Stimulated activated CD8-positive, alpha-beta memory T cell treated with anti-CD3 and anti-CD28 coated beads, Interleukin-4, amount 100 ng/mL, for 1 hour (primary cell): ENCODE results near the gene IQCH.
"Not testable (repeated sequence)": the region's sequence is repeated elsewhere in the genome, so short reads cannot be mapped to it uniquely, and the experiment has no call there.

Experiments
- DNase-seq, 2 donors: peaks; one replicate each; pipeline ENCODE4 v3.0.0-alpha.2; 2020; ENCODE audit warnings: low read depth in 2 of 2, low spot score in 1 of 2

The IQCH gene

DNA sequence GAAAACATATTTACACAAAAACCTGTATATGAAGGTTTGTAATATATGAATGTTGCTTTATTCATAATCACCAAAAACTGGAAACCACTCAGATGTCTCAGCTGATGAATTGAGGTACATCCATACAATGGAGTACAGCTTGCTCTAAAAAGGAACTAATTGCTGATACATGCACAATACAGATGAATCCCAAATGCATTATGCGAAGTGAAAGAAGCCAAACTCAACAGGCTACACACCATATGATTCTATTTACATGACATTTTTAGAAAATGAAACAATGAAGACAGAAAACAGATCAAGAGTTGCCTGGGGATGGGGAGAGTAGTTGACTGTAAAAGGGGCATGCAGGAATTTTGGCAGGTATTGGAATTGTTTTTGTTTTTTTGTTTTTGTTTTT is 95.5 kb downstream of the IQCH start:
- DNase-seq, result no peak

DNA sequence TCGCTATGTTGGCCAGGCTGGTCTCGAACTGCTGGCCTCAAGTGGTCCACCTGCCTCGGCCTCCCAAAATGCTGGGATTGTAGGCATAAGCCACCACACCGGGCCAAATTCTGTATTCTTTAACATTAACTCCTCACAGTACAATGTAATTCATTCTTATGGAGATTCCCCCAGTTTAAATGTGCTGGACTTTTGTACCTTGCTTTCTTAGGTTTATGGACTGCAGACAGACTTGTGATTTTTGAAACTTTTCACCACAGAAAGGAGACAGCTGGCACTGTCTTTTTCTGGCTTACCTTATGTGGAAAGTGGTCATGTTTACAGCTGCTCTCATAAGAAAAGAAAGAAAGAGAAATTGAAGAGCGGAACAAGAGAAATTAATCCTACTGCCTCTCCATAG is 103.8 kb downstream of the IQCH start:
- DNase-seq, result no peak

DNA sequence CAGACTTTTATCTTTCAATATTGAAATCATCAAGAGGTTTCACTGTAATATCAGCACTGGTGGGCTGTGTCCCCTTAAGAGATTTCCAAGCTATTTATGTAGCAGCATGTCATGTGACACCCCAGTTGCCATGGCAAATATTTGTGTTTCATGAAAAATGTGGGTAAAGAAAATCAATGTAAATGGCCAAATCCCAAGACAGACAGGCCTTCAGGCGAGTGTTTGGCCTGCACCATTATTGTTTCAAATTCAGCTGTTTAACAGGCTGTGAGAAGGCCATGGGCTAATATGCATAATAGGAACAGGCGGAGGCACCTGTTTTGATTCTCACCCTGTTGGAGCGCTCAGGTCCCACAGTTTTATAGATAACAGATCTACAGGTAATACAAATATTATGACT is 104.2 kb downstream of the IQCH start:
- no peak for DNase-seq

DNA sequence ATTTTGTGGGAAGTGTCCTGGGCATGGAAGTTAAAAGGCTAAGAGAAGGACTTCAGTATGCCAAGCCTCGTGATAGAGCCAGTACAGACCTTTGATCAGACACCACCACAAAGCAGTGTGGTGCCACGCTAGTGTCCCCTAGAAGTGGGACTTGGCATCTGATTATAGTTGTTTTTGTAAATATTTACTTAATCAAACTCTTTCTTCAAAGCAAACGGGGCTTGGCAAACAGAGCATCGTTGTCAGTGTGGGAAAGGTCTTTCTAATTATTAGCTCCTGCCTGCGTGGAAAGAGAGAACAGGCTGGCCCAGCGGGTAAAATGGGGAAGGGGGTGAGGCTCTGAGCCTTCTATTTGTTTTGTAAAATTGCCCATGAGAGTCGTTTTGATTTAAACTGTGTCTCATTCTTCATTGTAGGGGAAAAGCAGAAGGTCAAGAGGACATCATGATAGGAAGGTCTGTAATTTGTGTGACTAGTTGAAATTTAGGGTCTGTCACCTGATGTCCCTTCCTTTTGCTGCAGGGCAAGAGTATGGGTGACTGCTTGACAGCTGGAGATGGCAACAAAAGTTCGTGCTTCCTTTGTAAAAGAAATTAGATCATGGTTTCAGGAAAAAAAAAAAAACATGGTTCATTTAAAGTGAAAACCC is 105.0 kb downstream of the IQCH start:
- no peak for DNase-seq

DNA sequence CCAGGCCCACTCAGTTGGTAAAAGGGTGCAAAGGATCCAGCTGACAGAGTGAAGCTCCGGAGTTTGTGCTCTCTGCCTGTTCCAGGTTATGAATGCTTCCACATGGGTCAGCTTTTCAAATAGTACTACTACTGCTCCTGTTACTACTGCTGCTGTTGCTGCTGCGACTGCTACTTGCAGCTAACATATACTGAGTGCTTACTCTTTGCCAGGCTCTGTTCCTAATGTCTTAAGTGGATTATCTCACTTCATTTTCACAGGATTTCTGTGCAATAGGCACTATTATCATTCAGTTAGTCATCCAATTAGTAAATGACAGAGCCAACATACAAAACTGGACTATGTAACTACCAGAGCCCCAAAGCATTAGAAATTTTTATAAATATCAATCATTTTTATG is 106.5 kb downstream of the IQCH start:
- no peak for DNase-seq

DNA sequence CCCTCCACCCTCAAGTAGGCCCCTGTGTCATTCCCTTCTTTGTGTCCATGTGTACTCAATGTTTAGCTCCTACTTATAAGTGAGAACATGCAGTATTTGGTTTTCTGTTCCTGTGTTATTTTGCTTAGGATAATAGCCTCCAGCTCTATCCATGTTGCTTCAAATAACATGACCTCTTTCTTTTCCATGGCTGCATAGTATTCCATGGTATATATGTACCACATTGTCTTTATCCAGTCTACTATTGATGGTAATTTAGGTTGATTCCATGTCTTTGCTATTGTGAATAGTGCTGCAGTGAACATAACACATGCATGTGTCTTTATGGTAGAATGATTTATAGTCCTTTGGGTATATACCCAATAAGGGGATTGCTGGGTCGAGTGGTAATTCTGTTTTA is 109.1 kb downstream of the IQCH start:
- not testable (repeated sequence) for DNase-seq

DNA sequence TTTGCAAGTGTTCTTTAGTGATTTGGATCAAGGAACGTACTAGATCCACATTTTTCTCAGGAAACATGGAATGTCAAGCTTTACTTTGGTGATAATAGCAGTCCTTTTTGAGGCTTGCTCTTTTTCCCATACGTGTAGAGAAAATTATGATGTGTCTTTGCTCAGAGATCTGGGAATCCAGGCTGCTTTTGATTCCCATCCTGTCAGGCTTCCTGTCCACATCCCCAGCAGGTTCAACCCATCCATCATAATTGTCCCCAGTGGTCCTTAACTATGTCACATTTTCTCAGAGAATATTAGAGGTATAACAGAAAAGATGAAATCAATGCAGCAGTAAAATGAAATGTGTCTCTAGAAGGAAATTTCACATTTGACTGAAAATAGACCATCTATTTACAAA is 111.4 kb downstream of the IQCH start:
- DNase-seq, result no peak

DNA sequence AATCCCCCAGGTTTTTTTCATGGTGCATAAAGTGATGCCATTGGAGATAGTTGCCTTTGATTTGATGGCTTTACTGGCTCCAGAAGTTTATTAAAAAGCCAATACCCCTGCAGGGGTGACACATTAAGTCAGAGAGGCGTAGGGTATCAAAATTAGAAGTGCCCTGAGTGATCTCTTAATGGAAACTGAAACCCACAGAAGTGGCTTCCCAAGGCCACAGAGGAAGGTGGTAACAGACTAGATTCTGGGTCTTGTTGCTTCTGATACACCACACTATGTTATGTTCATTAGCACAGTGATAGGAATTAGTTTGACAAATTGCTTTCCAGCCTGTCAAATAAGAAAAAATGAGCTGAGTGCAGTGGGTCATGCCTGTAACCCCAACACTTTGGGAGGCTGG is 112.3 kb downstream of the IQCH start:
- no peak for DNase-seq

DNA sequence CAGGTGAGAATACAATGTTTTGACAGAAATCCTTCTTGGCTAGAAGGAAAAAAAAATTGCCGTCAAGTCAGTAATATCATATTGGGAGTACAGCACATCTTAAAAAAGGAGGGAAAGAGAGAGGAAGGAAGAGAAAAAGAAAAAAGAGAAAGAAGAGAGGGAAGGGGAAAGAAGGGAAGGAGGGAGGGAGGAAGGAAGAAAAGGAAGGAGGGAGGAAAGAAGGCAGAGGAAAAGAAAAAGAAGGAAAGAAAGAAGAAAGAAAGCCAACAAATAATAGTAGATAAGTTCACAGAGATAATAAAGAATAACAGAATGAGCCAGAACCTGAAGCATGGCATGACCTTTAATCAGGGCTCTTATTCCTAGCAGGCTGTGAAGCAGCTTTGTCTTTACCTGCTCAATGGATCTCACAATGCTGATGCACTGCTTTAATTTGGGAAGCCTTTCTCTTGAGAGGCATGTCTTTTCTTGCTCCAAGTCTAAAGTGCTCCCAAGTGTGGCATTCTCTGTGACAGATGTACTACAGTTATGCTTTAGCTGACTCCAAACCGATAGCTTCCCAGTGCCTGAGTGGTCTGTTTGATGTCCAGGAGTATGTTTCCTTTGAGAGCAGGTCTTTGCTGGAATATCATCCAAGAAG is 114.9 kb downstream of the IQCH start:
- no peak for DNase-seq

DNA sequence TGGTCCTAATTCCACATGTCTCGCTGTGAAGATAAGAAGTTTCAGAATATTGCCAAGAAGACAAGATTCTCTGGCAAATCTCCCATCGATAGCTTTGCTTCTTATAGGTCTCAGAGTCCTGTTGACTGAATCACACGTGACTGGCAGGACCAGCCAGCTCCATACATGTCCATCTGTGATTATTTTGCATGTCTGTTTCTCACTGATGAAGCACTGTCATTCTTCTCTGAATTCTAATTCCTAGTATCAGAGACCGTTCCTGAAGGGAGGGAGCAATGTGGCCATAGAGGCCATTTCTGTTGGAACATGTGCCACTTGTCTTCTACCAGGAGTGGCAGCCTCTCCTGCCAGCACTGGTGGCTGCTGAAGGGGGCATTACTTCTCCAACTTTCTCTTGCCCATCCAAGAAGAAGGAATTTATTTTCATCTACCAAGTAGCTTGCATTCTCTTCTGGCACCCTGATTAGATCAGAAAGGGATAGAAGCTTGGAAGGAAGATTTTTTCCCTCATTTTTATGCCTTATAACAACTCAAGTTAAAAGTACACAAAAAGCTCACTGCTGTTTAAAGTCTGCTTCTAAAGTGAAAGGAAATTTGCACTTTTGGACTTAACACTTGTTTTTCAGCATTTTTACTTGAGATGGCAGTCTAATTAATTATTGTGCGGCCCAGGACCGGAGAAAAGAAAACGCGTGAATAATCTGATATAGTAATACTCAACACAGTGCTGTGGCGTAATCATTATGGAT is 115.8 kb downstream of the IQCH start:
- no peak for DNase-seq

DNA sequence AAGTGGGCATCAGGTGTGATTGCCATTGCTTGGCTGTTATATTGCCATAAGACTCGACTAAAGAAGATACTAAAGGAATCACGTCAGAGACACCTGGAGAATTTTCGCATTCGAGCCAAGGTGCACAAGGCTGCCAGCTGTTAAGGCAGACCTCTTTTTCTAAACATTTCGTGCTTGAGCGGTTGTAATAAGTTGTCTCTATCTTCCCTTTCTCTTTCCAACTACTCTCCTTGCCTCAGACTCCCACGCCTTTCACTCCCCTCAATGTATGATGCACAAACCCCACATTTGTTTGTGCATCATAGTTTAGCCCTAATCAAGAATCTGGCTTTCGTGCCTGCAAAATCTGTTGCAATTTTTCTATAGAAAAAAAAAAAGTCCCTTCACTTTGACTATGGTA is 118.0 kb downstream of the IQCH start:
- no peak for DNase-seq

DNA sequence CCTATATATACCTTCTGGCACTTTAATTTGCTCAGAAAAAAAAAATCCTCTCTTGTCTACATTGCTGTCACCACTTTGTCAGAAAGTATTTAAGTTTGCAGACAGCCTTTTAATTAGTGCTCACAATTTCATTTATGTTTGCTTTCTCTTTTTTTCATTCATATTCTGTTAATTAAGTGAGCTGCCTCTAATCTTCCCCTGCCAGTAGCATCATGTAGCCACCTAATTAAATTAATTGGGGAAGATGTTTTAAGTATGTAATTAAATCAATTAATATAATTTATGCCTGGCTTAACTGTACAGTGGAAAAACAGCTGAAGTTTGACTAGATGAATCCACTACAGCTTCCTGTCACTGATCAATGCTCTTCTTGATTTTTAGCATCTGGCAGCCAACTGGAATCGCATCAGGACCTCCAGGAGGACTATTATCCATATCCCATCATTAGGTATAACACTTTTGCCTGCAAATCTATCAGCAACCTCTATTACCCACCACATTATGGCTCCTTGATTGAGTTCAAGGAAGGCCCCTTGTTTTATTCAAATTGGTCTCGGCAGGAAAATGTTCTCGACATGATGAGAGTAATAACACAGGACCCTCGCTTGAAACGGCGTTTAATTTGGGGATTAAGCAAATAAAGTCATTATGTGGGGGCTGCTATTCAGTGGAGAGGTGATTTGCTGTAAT is 118.5 kb downstream of the IQCH start:
- DNase-seq, result no peak

DNA sequence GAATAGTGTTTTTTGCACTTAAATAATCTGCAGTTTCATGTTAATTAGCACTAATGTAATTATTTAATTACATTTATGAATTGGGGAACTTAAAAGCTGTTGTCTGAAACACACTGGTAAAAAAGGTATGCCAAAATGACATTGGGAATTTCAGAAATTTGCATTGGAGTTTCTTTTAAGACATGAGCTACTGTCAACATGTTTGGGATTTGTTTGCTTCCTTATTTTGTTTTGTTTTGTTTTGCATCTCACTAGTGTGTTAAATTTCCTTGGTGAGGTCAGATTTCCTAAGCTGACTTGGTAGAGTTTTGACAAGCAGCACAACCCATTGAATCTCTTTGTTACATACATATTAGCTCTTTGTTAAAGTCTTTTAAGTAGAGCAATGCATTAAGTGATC is 119.4 kb downstream of the IQCH start:
- DNase-seq, result no peak

DNA sequence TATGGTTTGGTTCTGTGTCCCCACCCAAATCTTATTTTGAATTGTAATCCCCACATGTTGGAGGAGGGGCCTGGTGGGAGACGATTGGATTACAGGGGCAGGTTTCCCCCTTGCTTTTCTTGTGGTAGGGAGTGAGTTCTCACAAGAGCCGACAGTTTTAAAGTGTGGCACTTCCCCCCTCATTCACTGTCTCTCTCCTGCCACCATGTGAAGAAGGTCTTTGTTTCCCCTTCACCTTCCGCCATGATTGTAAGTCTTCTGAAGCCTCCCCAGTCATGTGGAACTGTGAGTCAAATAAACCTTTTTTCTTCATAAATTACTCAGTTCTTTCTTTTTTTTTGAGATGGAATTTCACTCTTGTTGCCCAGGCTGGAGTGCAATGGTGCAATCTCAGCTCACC is 124.9 kb downstream of the IQCH start:
- DNase-seq, result no peak

DNA sequence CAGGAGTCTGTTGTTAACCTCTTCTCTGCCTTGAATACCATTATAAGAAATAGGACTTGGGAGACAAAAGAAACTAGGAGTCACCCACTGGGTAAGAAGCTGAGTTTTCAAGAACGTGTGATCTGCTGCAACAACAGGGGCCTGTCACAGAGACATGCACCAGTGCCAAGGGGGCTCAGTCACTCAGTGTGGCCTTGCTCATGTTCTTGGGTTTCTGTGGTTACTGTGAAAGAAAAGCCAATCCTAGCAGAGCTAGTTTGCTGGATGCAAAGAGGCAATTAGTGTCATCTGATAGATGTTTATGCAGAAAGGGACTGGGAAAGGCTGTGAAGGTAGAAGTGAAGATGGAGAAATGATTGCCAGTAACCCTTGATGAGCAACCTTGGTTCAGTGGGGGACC is 126.3 kb downstream of the IQCH start:
- no peak for DNase-seq

DNA sequence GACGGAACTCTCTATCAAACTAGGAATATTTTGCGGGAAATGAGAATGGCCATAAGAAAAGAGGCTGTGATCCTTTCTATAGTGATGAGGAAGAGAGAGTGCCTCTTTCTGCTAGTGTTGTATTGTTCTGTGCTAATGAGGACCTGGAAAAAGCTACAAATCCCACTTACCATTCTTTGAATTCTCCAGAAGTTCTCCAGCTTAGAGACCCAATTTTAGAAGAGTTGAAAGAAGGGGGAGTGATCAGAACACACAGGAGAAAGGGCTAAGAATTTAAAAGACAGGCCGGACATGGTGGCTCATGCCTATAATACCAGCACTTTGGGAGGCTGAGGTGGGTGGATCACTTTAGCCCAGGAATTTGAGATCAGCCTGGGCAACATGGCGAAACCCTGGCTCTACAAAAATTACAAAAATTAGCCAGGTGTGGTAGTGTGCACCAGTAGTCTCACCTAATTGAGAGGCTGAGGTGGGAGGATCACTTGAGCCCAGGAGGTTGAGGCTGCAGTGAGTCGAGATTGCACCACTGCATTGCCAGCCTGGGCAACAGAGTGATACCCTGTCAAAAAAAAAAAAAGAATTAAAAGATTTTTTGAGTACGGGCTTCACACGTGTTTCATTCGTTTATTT is 126.9 kb downstream of the IQCH start:
- DNase-seq, result no peak

DNA sequence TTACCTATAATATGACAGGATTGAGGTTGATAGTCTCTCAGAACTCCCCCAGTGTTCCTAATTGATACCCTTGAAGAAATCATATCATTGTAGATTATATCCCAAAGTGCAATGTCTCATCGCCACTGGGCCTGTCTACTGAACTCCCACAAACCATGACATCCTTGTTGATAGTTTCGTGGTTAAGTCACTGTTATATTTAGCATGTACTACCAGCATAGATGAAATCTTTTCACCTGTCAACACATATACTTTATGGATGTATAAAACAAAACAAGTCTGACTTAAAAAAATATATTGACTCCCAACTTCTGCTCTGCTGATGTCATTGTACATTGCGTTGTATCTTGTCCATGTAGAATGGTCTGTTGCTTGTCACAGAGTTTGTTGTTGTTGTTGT is 128.1 kb downstream of the IQCH start:
- DNase-seq, result no peak

DNA sequence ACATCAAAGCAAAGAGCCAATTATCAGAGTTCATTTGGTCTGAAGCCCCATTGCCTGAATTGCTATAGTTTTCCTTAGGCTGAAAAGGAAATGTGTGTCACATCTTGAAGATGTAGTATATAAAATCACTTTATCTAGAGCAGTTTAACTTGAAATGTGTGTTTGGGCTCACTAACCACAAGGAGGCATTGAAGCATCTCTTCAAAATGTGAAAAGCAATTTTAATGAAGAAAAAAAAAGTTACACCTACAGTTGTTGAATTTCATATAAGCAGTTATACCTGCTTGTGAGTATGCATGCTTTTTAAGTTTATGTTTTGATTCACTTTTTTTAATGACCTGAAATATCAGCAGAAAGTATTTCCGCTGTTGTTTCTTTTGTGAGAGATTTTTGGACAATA is 129.3 kb downstream of the IQCH start:
- no peak for DNase-seq

DNA sequence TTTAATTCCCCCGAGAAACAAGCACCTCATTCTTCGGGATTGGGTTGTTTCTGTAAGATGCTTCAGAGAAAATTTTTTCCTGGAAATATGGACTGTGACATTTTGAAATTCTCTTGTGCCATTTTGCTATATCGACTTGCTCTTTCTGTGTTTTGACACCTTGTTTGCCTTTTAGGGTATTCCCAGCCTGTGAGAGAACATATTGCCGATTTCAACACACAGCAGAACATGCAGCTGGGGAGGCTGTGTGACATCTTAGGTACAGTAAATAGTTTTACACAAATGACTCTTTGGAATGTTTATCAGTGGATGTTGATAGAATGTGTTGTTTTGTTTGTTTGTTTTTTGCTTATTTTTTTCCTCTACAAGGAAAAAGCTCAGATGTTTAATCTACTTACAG is 130.2 kb downstream of the IQCH start:
- DNase-seq, result no peak

DNA sequence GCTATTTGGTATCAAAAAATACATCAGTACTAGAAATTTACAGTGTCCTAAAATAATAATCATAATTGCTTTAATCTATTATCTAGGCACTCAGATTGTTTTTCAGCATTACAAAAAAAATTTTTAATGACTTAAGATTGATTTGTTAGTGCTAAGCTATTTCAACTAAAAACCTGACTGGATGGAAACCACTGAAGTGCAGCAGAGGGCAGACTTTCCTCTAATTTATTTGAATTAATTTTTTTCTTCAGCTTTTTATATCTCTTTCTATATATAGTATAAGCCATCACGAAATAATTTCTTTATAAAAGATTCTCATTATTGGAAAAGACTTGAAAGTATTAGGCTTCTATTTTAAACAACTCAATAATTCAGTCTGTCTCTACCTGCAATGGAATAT is 131.4 kb downstream of the IQCH start:
- DNase-seq, result no peak

DNA sequence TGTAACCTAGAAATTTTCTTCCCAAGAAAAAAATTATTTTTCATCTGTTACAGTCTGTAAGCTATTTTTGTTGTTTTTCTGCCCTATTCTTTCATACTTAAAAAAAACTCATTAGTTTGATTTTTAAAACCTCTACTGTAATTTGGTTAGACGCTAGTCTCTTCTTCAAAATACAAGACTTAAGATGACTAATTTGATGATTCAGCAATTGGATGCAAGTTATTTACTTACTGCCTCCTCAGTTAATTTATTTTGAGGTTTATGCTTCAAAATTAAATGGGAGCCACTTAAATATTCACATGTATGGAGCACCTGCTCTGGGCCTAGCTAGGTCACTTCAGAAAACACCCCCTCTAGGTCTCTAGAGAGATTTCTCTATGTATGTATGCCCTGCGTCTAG is 132.4 kb downstream of the IQCH start:
- no peak for DNase-seq

DNA sequence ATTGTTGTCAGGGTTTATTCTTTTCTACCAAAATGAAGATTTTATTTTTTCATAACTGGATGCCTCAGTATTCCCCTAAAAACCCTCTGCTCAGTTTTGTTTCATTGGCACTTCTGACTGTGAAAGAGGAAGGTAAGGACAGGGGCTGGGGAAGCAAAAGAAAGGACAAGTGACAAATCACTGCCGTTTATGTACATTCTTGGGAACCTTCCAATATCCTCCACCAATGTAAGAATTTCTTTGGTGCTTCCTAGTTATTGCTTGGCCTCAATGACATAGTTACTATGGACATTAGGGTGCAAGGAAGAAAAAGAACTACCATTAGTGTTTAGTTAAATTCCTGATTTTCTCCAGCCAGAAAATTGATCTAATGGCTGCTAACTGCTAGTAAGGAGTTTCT is 135.4 kb downstream of the IQCH start:
- no peak for DNase-seq
